HepG2 (cell line): ENCODE measurements around the gene ATF1. TPM values are rescaled to one million over a fixed set of nuclear protein-coding genes. Genes with fewer than 3 reads are reported as not detected.
"Not testable (repeated sequence)": the region's sequence is repeated elsewhere in the genome, so short reads cannot be mapped to it uniquely, and the experiment has no call there.

Experiments used
- ATAC-seq: fragments of 200-7000 bp; cut with Tn5 transposase; 3 replicates; pipeline ENCODE4 v1.9.1; 2020; ENCODE audit warnings: mild to moderate bottlenecking, moderate library complexity
- BruUV-seq: library from RNA; stranded (reverse); fragments of 400-500 nt; replicated peaks from 2 replicates; lab custom pipeline; 2021; lab: Mats Ljungman, UMichigan
- CTCF ChIA-PET: fragments of 300-600 bp; formaldehyde crosslinking; extraction: SDS; loops from one replicate; lab custom pipeline; 2021; ENCODE audit warnings: low total read pairs, inconsistent platforms, low intra/inter-chr PET ratio; lab: Yijun Ruan, JAX
- POLR2A ChIA-PET: fragments of 350-600 bp; sonication (Branson Sonifier 250); formaldehyde crosslinking; loops from one replicate; lab custom pipeline; 2020; ENCODE audit warnings: antibody characterized with exemption, inconsistent platforms; lab: Yijun Ruan, JAX
- DNase-seq: peaks from one replicate; pipeline ENCODE4 v3.0.0-alpha.2; 2015; ENCODE audit warnings: low spot score
- FAIRE-seq: peaks from 3 replicates; lab custom pipeline; 2011; peaks lifted over from hg19 to GRCh38; lab: Jason Lieb, UNC
- H2AFZ ChIP-seq: one replicate; pipeline ENCODE4 v1.6.1; 2011; ENCODE audit warnings: low read length, inconsistent platforms
- H3K27ac ChIP-seq: fragments of 300-600 bp; 3 replicates; pipeline ENCODE4 v1.8.0; 2011; ENCODE audit warnings: mixed run types, mild to moderate bottlenecking, mixed read lengths, low read length, inconsistent platforms; ENCODE audit not compliant: insufficient read depth; ENCODE audit errors: extremely low read length
- H3K27me3 ChIP-seq, 2 experiments: fragments of 200-600 bp in 1 of 2; 2 replicates in 1 of 2; 3 replicates in 1 of 2; pipeline versions ENCODE4 v1.6.0 to v1.8.0; 2011; ENCODE audit warnings: low read length in 2 of 2, mild to moderate bottlenecking in 2 of 2, moderate library complexity in 2 of 2, inconsistent platforms in 1 of 2; ENCODE audit not compliant: insufficient read depth in 2 of 2, control insufficient read depth in 1 of 2
- H3K36me3 ChIP-seq, 2 experiments: fragments of 200-600 bp in 1 of 2; replicated peaks in 1 of 2; 2 replicates in 1 of 2; 3 replicates in 1 of 2; pipeline versions ENCODE4 v1.5.1 to v1.8.0; 2011; ENCODE audit warnings: low read length in 2 of 2, inconsistent platforms in 1 of 2; ENCODE audit not compliant: insufficient read depth in 2 of 2, control insufficient read depth in 1 of 2
- H3K4me1 ChIP-seq: 2 replicates; pipeline ENCODE4 v1.5.1; 2012; ENCODE audit warnings: low read length, inconsistent platforms; ENCODE audit not compliant: insufficient read depth
- H3K4me2 ChIP-seq: 2 replicates; pipeline ENCODE4 v1.6.0; 2011; ENCODE audit warnings: low read depth, low read length, inconsistent platforms
- H3K4me3 ChIP-seq, 3 experiments: fragments of 200-600 bp in 1 of 3; sonication (generic), shearing (Covaris generic) in 1 of 3; replicated peaks in 1 of 3; 2 replicates each; pipeline ENCODE4 v1.5.1; 2011 to 2016; ENCODE audit warnings: low read length in 3 of 3, inconsistent platforms in 2 of 3, low read depth in 2 of 3, mild to moderate bottlenecking in 2 of 3, control low read depth in 1 of 3, mixed read lengths in 1 of 3; ENCODE audit not compliant: insufficient read depth in 1 of 3
- H3K79me2 ChIP-seq: one replicate; pipeline ENCODE4 v1.6.1; 2011; ENCODE audit warnings: low read length, inconsistent platforms; ENCODE audit not compliant: insufficient read depth
- H3K9ac ChIP-seq: 2 replicates; pipeline ENCODE4 v1.6.0; 2011; ENCODE audit warnings: mild to moderate bottlenecking, low read depth, low read length, inconsistent platforms; ENCODE audit not compliant: insufficient read depth
- H3K9me3 ChIP-seq: 2 replicates; pipeline ENCODE4 v1.5.1; 2012; ENCODE audit warnings: mild to moderate bottlenecking, low read length
- H4K20me1 ChIP-seq: 2 replicates; pipeline ENCODE4 v1.6.0; 2011; ENCODE audit warnings: inconsistent platforms, mild to moderate bottlenecking, low read length, moderate library complexity; ENCODE audit not compliant: insufficient read depth
- ISX ChIP-seq: sonication (generic); formaldehyde crosslinking; conservative IDR thresholded peaks from 2 replicates; pipeline ENCODE4 v1.5.0; 2020; ENCODE audit warnings: missing genetic modification reagents
- NFKBIZ ChIP-seq: IDR thresholded peaks from 2 replicates; pipeline ENCODE4 v1.6.1; 2018; ENCODE audit warnings: missing genetic modification reagents, missing compliant biosample characterization
- NR3C1 ChIP-seq: sonication (generic); formaldehyde crosslinking; IDR thresholded peaks from 2 replicates; pipeline ENCODE4 v1.4.0; 2020; ENCODE audit warnings: missing genetic modification reagents
- SIX1 ChIP-seq: sonication (generic); formaldehyde crosslinking; IDR thresholded peaks from 2 replicates; pipeline ENCODE4 v1.4.0; 2020; ENCODE audit warnings: missing genetic modification reagents, borderline replicate concordance
- ZNF382 ChIP-seq: sonication (generic); formaldehyde crosslinking; IDR thresholded peaks from 2 replicates; pipeline ENCODE4 v1.5.0; 2020; ENCODE audit warnings: missing genetic modification reagents, mild to moderate bottlenecking, borderline replicate concordance
- ZNF501 ChIP-seq: sonication (generic); formaldehyde crosslinking; IDR thresholded peaks from 2 replicates; pipeline ENCODE4 v1.5.1; 2020; ENCODE audit warnings: mild to moderate bottlenecking, moderate library complexity, missing genetic modification reagents
- ZNF652 ChIP-seq: IDR thresholded peaks from 2 replicates; pipeline ENCODE4 v1.6.1; 2016; ENCODE audit warnings: low read depth, borderline replicate concordance
- ZNF746 ChIP-seq: sonication (generic); formaldehyde crosslinking; IDR thresholded peaks from 2 replicates; pipeline ENCODE4 v1.8.0; 2022; ENCODE audit warnings: mild to moderate bottlenecking, missing genetic modification reagents
- whole genome bisulfite sequencing: methylation state at CpG from one replicate; pipeline ENCODE4 v1.1.6; 2017; ENCODE audit warnings: low lambda C conversion rate; 5-methylcytosine and 5-hydroxymethylcytosine counted together
- in situ Hi-C: cut with HindIII; loops from 2 replicates; pipeline ENCODE4 v1.10.0; 2017; ENCODE audit warnings: low pct_unique_long_range_greater_than_20kb; ENCODE audit not compliant: extremely low pct_ligation_motif_present
- intact Hi-C: fragments of 100-400 bp; cut with micrococcal nuclease; formaldehyde crosslinking; loops from one replicate; pipeline ENCODE4 v1.10.0; 2022; ENCODE audit not compliant: unreplicated experiment
- polyA plus RNA-seq, 8 experiments: library from polyadenylated mRNA; depleted of rRNA in 3 of 8; stranded (reverse) in 7 of 8; unstranded in 1 of 8; fragments of >200 nt; fragmentation: Illumina TruSeq in 4 of 8; extraction: Trizol in 4 of 8; gene quantifications; 2 replicates each; pipeline versions ENCODE4 v1.2.1 to v1.2.3, GENCODE V29; 2011 to 2016; ENCODE audit warnings: low read depth in 4 of 8, missing spikeins in 1 of 8, mixed read lengths in 1 of 8; ENCODE audit not compliant: insufficient read depth in 1 of 8
- total RNA-seq, 5 experiments: library from RNA; depleted of rRNA; stranded (reverse); fragments of >200 nt; fragmentation: Illumina TruSeq; extraction: Trizol; gene quantifications; 2 replicates each; pipeline ENCODE4 v1.2.3, GENCODE V29; 2016; ENCODE audit warnings: low read depth in 1 of 5

Gene ATF1
- total and polyA plus RNA-seq, 2 of the 13 experiments (the other 11 are each of a cell fraction or from before 2014, with no cell fraction given) = 29.3 to 52.0 TPM

GRCh38 chr12:50823724-50824123 lies 59.8 kb downstream of the ATF1 start:
- H3K4me2 ChIP-seq, H3K79me2 ChIP-seq, H3K27ac ChIP-seq, H4K20me1 ChIP-seq, H3K27me3 ChIP-seq, POLR2A ChIA-PET, H2AFZ ChIP-seq, H3K36me3 ChIP-seq, H3K9ac ChIP-seq, ATAC-seq, BruUV-seq, DNase-seq, CTCF ChIA-PET, H3K9me3 ChIP-seq, H3K4me3 ChIP-seq, FAIRE-seq: not testable (repeated sequence)
- in situ Hi-C loops (loop anchor here (10.0 kb wide), 1 partner anchor 201 kb away; the partner anchor contains the start of gene SLC11A2), intact Hi-C loops (loop anchor here (2.0 kb wide), 1 partner anchor 205 kb away; no protein-coding TSS in a partner anchor)
- WGBS = 89% methylated on average over 11 of the region's 11 CpGs
- peaks cover 22% of the 10 kb centered on the region for H3K4me1 ChIP-seq

GRCh38 chr12:50824914-50825313 lies 61.0 kb downstream of the ATF1 start:
- no peaks in the 10 kb centered on the region for H3K36me3 ChIP-seq
- 19% methylated on average over 4 of the region's 4 CpGs for WGBS
- BruUV-seq = no TSS peak
- in situ Hi-C loops (loop anchor here (5.0 to 10.0 kb wide), 2 partner anchors 162 to 200 kb away; partner anchors contain the start of gene SLC11A2), intact Hi-C loops (loop anchor here (1.0 to 5.0 kb wide), 4 partner anchors 58 to 204 kb away; a partner anchor contains a TSS)
- no peak for TF ChIP-seq NFKBIZ
- TF ChIP-seq ZNF746 (CRISPR knock-in tag) = no peak
- peak; percentile 7; the same call in 1 of the 2 replicates for TF ChIP-seq ZNF652 (CRISPR knock-in tag)
- 0 out of 2 replicates have a peak, but pooled peaks have one; percentile 28 for TF ChIP-seq ZNF501 (CRISPR knock-in tag)
- no peak for TF ChIP-seq ZNF382 (CRISPR knock-in tag)
- no peak for TF ChIP-seq NR3C1
- no peak for TF ChIP-seq SIX1 (CRISPR knock-in tag)
- TF ChIP-seq ISX = no peak
- H3K9ac ChIP-seq = peak overlapping the region; percentile 26; the same call in 1 of the 2 replicates
- H4K20me1 ChIP-seq = no peaks in the 10 kb centered on the region
- H3K27me3 ChIP-seq = no peaks in the 10 kb centered on the region
- ATAC-seq = peak; percentile 63
- CTCF ChIA-PET = interaction anchor here (0.7 to 2.5 kb wide), 5 partner anchors 60 to 527 kb away, joined by 3 to 17 read pairs (median 4); no protein-coding TSS in a partner anchor
- H3K9me3 ChIP-seq = no peaks in the 10 kb centered on the region
- H2AFZ ChIP-seq = peak overlapping the region; percentile 76
- H3K4me3 ChIP-seq = peak overlapping the region in 2 of 3 experiments; percentile 21 to 24; a peak in 2 of 6 replicates
- POLR2A ChIA-PET = interaction anchor here (0.6 to 1.8 kb wide), 12 partner anchors 100 to 258 kb away, joined by 3 to 11 read pairs (median 4); partner anchors contain the start of genes CSRNP2 and SLC11A2
- peak overlapping the region; percentile 47 for H3K27ac ChIP-seq
- no peak for FAIRE-seq
- H3K4me2 ChIP-seq = peak overlapping the region; percentile 61
- no peak for DNase-seq
- peaks cover 22% of the 10 kb centered on the region for H3K4me1 ChIP-seq
- H3K79me2 ChIP-seq = no peaks in the 10 kb centered on the region
